GM12801 (cell line): ENCODE results near the gene CTNNBL1.

ENCODE experiments used
- TF ChIP-seq, protein P1 (sequence below): IDR thresholded peaks from one replicate; pipeline ENCODE4 v1.5.1; 2011; ENCODE audit warnings: control low read depth; ENCODE audit not compliant: insufficient read length; ENCODE audit errors: extremely low read depth

CTNNBL1 gene

DNA sequence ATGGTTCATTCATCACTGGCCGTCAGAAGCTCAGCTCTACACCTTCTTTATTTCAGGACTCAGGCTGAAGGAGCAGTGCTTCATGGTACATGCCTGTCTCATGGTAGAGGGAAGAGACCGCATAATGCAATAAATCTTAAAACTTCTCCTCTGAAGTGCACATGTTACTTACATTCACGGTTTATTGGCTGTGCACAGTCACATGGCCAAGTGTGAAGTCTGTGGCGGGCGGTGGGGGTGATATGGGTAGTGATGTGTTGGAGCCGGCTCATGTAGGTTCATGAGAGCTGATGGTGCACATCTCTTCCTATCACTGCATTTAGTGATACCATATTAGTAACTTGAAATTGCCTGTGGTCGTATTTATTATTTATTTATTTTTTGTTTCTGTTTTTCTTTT lies 102.9 kb downstream of the CTNNBL1 start:
- TF ChIP-seq, protein P1, sequence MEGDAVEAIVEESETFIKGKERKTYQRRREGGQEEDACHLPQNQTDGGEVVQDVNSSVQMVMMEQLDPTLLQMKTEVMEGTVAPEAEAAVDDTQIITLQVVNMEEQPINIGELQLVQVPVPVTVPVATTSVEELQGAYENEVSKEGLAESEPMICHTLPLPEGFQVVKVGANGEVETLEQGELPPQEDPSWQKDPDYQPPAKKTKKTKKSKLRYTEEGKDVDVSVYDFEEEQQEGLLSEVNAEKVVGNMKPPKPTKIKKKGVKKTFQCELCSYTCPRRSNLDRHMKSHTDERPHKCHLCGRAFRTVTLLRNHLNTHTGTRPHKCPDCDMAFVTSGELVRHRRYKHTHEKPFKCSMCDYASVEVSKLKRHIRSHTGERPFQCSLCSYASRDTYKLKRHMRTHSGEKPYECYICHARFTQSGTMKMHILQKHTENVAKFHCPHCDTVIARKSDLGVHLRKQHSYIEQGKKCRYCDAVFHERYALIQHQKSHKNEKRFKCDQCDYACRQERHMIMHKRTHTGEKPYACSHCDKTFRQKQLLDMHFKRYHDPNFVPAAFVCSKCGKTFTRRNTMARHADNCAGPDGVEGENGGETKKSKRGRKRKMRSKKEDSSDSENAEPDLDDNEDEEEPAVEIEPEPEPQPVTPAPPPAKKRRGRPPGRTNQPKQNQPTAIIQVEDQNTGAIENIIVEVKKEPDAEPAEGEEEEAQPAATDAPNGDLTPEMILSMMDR: no peak

DNA sequence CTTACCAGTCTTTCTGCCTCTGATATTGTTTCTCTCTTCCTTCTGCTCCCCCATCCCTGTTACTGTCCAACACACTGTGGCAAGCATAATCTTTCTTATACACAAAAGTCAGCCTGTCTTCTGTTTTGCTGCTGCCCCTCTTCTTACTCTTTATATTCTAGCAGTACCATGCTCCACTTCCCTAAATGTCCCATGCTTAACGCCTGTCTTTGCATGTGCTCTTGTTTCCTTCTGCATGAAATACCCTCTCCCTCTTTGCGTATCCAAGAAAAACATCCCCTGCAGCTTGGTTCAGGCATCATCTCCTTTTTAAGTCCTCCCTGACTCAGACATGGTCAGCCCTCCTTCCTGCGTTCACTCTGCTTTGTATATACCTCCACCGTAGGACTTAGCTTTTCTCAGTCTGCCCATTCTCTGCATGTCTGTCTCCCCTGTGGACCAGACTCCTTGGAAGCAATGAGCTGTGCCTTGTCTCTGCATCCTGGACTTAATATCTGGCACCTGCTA lies 103.9 kb downstream of the CTNNBL1 start:
- TF ChIP-seq, protein P1: no peak

DNA sequence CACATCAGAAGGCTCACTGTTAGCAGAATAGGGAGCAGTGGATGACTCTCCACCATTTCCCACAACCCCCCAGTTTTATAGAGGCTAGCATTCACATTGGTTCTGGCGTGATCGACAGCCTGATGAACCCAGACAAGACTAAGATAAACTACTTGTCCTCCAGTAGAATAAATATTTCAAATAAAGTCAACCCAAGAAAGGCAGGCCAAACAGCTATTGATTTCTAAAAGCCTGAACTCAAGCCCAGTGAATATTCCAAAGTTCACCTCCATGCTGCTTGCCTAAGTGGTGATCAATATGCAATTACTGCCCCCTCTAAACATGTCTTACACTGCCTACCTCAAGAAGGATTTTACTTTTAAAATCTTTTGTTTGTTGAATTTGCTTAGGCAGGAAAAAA lies 104.5 kb downstream of the CTNNBL1 start:
- TF ChIP-seq, protein P1: no peak

DNA sequence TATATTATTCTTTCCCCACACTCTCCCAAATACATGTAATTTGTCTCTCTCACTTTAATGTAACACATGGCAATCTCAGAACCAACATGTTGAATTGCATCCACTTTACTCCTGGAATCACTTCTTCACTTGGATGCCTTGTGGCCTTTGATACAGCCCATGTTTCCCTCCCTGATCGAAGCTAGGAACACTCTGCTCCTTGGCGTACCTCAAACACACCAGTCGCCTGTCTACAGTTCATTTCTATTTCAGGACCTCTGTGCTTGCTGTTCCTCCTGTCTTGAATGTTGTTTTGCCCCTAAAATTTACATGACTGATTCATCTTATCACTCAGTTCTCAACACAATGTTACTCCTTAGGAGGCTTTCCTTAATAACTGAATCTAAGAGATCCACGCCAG lies 106.8 kb downstream of the CTNNBL1 start:
- TF ChIP-seq, protein P1: no peak

DNA sequence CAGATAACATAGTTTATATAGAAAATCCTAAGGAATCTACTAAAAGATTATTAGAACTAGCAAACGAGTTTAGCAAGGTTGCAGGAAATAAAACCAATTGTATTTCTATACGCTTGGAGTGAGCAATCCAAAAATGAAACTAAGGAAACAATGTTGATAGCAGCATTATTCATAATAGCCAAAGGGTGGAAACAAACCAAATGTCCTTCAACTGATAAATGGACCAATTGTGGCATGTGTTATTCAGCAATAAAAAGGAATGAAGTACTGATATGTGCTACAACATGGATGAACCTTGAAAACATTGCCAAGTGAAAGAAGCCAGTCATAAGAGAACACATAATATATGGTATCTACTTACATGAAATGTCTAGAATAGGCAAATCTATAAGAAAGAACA lies 108.1 kb downstream of the CTNNBL1 start:
- TF ChIP-seq, protein P1: no peak

DNA sequence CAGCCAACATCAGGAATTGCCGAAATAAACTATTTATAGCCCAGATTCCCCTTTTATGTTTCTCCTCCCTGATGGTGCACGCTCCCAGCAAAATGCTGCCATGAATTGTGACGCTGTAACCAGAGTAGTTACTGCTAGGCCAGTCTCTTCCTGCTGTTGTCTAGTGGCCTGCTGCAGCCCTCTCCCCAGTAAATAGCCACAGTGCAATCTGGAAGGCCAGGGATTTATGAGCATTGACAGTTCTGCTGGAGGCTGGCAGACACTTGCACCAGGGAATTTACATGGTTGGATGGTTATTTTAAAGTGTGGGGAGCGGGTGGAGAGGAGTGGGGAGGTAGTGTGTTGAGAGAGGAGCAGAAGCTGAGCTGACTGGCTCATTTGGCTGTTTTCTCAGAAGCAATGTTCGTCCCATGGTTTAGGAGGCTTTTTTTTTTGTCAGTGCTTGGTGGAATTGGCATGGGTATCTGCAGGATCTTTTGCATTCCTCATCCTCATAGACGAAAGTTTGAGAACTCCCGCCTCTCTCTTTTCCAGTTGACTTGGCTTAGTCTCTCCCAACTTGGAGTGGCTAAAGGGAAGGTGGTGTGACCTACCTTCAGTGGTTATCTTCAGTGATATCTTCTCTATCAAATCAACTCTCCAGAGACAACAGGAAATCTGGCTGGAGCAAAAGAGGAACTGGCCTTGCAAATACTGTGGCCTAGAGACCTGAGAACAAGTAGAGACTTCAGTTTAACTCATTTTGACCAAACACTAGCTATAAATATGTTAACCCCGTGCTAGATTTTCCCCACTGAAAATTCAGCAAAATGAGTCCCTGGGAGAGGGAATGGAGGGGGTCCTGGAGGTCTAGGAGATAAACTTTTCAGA lies 109.8 kb downstream of the CTNNBL1 start:
- TF ChIP-seq, protein P1: no peak

DNA sequence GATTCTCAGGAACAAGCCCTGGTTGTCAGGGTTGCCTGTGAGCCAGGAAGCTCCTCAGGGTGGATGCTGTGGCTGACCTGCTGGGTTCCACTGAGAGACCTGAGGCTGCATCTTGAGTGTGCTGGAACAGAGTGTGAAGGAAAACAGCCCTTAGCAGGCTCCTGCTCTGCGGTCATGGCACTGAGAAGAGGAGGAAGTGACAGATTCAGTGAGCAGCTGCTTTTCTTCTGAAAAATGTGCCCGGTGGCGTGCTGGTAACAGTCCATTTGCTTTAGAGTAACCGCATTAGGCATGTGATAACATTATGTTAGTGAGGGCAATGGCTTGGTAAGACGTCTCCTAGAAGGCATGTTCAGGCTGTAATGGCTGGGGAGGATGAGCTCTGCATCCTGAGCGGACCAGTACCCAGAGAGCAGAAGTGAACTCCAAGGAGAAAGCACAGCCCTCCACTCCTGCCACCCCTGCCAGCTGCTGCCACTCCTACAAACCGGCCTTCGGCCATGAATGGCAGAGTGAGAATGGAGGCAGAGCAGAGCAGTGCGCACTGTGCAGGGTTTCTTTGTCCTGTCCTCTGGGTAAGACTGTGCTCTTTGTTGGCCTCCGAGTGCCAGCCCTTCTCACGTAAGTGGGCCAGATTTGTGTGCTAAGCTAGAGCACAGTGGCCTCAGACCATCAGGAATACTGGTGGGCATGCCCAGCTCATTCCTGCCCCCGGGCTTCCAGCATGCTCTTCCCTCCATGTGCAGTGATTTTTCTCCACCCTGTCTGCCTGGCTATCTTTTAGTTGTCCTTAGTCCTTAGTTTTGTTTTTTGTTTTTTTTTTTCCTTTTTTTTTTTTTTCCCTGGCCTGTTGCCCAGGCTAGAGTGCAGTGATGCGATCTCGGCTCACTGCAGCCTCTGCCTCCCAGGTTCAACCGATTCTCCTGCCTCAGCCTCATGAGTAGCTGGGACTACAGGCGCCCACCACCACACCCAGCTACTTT lies 111.0 kb downstream of the CTNNBL1 start:
- TF ChIP-seq, protein P1: no peak
